WERI-Rb-1 (cell line): ENCODE measurements around the gene IGDCC3.

Experiments used
- DNase-seq: peaks from one replicate; pipeline ENCODE4 v3.0.0-alpha.2; 2020
- H3K27ac ChIP-seq: fragments of 250-450 bp; sonication (Bioruptor Pico); 2 replicates; pipeline ENCODE4 v1.5.1; 2020; ENCODE audit warnings: mild to moderate bottlenecking, moderate library complexity
- H3K27me3 ChIP-seq: fragments of 250-450 bp; sonication (Bioruptor Pico); 2 replicates; pipeline ENCODE4 v1.5.1; 2021; ENCODE audit warnings: mild to moderate bottlenecking, low read depth, moderate library complexity; ENCODE audit not compliant: insufficient read depth, severe bottlenecking
- H3K36me3 ChIP-seq: fragments of 250-450 bp; sonication (Bioruptor Pico); 2 replicates; pipeline ENCODE4 v1.5.1; 2020; ENCODE audit warnings: mild to moderate bottlenecking, moderate library complexity
- H3K4me3 ChIP-seq: 2 replicates; pipeline ENCODE4 v1.5.1; 2011; ENCODE audit warnings: low read depth, mild to moderate bottlenecking, control low read depth, low read length
- H3K9me3 ChIP-seq: fragments of 250-450 bp; sonication (Bioruptor Pico); 2 replicates; pipeline ENCODE4 v1.5.1; 2021; ENCODE audit warnings: mild to moderate bottlenecking, moderate library complexity; ENCODE audit not compliant: severe bottlenecking
- TF ChIP-seq, protein P1 (sequence below): IDR thresholded peaks from 2 replicates; pipeline ENCODE4 v1.5.1; 2011; ENCODE audit warnings: low read depth, mild to moderate bottlenecking, control low read depth, inconsistent platforms, low read length

Gene IGDCC3

DNA sequence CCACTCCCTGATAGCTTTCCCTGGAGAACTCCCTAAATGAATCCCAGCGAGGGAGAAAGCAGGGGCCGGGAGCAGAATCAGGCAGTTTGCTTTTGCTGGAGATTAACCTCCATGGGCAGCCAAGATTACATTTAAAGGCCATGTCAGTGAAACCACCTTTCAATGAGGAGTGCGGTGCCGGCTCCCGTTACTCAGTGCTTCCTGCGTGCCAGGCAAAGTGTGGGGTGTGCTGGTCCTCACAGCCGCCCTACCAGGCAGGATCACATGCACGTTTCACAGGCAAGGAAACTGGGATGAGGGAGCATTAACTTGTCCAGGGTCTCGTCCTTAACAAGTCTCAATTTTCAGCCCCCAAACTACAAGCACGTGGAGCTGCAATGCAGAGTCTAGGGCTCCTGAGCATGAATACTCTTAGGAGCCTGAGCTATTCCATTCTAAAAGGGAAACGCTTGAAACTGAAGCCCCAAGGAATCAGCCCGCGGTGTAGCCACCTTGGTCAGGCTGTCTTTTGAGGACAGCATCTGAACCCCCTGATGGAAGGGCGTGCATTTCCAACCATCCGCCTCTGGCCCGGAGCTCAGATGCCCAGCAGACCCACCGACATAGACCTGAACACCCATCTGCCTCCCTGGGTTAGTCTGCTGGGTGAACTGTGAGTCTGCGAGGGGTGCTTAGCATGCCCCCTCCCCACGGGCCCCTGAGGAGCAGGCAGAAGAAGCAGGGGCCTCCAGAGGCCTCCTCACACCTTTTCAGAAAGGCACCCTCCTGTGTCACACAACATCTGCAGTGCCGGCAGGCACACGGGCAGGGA lies 5.6 kb downstream of the IGDCC3 start:
- Histone ChIP-seq H3K27ac (peak overlapping the region; percentile 63), H3K9me3 (no peaks in the 10 kb centered on the region)
- TF ChIP-seq, protein P1, sequence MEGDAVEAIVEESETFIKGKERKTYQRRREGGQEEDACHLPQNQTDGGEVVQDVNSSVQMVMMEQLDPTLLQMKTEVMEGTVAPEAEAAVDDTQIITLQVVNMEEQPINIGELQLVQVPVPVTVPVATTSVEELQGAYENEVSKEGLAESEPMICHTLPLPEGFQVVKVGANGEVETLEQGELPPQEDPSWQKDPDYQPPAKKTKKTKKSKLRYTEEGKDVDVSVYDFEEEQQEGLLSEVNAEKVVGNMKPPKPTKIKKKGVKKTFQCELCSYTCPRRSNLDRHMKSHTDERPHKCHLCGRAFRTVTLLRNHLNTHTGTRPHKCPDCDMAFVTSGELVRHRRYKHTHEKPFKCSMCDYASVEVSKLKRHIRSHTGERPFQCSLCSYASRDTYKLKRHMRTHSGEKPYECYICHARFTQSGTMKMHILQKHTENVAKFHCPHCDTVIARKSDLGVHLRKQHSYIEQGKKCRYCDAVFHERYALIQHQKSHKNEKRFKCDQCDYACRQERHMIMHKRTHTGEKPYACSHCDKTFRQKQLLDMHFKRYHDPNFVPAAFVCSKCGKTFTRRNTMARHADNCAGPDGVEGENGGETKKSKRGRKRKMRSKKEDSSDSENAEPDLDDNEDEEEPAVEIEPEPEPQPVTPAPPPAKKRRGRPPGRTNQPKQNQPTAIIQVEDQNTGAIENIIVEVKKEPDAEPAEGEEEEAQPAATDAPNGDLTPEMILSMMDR = no peak

GRCh38 chr15:65370885-65371284 lies 6.9 kb downstream of the IGDCC3 start:
- Histone ChIP-seq H3K27me3 (no peaks in the 10 kb centered on the region), H3K36me3 (peaks cover 8% of the 10 kb centered on the region), H3K27ac (no peak overlapping the region)

More for the DNA sequence above, 5.6 kb downstream of the IGDCC3 start:
- H3K36me3 ChIP-seq = peaks cover 8% of the 10 kb centered on the region
- no peak for DNase-seq
- no peak overlapping the region for H3K4me3 ChIP-seq
- H3K27me3 ChIP-seq = peaks cover 6% of the 10 kb centered on the region

DNA sequence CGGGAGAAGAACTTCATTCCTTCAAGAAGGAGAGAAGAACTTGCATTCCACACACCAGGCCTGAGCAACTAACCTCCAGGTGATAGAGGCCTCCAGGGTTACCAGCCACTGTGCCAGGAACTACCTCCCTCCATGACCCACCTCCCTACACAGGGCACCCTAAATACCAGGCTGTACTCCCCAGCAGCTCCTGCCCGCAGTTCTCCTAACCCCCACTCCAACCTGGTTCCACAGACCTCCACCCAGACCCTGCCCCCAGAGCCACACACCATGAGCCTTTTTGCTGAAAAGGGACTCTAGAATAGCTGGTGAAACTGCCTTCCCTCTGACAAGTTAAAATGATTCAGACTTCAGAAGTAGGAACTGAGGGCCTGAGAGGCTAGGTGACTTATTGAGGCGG lies 8.2 kb downstream of the IGDCC3 start:
- Histone ChIP-seq H3K9me3 (no peaks in the 10 kb centered on the region), H3K27me3 (no peaks in the 10 kb centered on the region), H3K36me3 (peaks cover 8% of the 10 kb centered on the region), H3K4me3 (no peak overlapping the region), H3K27ac (peak overlapping the region; percentile 77)
- DNase-seq = no peak
- TF ChIP-seq, protein P1 = no peak

More at GRCh38 chr15:65370885-65371284, 6.9 kb downstream of the IGDCC3 start:
- no peak for DNase-seq
- TF ChIP-seq, protein P1 = no peak
- Histone ChIP-seq H3K9me3 (no peaks in the 10 kb centered on the region), H3K4me3 (no peak overlapping the region)

DNA sequence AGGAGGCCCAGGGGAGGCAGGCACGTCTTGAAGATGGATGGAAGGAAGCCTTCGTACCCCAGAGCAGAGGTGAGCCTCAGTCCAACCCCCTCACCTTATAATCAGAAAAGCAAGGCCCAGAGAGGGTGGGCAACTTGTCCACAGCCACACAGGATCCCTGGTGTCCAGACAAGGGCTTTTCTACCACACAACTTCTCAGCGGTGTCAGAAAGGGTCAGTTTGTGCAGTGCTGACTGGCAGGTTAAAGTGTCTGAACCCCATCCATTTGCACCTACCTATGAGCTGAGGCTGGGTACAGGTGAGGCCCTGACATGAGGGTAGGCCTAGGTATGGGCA lies 8.6 kb downstream of the IGDCC3 start:
- Histone ChIP-seq H3K4me3 (no peak overlapping the region), H3K27ac (peak overlapping the region; percentile 77), H3K27me3 (no peaks in the 10 kb centered on the region), H3K36me3 (peaks cover 8% of the 10 kb centered on the region), H3K9me3 (no peaks in the 10 kb centered on the region)
- TF ChIP-seq, protein P1 = no peak
- no peak for DNase-seq

DNA sequence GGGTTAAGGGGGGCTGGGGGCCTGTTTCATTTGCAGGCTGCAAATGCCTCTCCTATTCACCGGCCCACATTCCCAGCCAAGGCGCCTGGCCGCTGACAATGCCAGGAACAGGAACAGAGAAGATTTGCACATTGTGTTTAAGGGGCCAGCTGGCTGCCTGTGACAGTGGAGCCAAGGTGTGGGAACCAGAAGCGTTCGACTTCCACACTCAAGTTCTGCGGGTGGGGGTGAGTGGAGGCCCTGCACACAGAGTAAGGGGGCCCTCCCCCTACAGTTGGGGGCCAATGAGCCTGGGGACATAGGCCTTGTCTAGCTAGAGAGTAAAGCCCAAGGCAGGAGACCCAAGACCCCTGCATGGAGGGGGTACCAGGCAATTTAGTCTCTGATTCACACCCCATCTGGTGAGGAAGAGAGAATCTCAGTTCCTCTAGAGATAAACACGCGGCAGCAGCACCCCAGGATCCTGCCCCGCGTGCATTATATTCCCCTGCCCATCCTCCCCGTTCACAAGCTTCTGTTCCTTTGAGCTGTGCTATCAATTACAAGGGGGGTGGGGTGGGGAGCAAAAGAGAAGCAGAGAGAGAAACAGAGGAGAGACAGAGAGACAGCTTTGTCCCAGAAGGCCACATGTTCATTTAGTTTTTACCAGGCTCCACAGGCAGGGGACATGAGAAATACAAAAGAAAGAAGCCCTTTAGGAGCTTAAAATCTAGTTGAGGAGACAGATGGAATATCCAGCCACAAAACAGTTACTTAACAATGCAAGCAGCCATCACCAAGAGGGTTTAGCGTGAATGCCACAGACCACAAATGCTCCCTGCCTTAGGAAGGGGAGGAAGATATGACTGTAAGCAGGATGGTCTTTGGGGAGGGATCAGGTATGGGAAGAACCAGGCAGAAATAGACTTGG lies 9.2 kb downstream of the IGDCC3 start:
- TF ChIP-seq, protein P1 = no peak
- Histone ChIP-seq H3K27ac (peak overlapping the region; percentile 77), H3K4me3 (peak overlapping the region; percentile 20), H3K27me3 (no peaks in the 10 kb centered on the region), H3K36me3 (peaks cover 2% of the 10 kb centered on the region), H3K9me3 (no peaks in the 10 kb centered on the region)
- peak; percentile 61 for DNase-seq
